ENCODE data around the gene ANO6.
"Not testable (repeated sequence)": the region's sequence is repeated elsewhere in the genome, so short reads cannot be mapped to it uniquely, and the experiment has no call there.

The ANO6 gene

DNA sequence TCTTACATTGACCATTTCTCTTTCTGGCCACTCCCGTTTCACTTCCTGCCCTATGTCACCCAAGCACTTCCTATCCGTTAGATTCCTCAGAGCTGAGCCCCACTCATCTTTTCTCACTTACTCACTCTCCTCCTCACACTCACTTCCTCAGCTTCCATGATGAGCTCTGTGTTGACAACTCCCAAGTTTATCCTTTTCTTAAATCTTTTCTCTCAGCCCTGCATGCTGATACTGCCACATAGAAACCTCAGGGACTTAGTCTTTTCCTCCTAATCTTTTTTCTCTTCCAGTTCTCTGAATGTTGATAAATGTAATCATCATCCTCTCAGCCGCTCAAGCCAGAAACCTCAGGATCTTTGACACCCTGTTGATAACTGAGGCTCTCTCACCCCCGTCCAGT lies 99.6 kb downstream of the ANO6 start:
- H3K27ac ChIP-seq: no peak overlapping the region
- TF ChIP-seq ZFX (IDR thresholded peaks at IDR 0.05; ENCODE audit: borderline replicate concordance): no peak
- TF ChIP-seq, protein P1, sequence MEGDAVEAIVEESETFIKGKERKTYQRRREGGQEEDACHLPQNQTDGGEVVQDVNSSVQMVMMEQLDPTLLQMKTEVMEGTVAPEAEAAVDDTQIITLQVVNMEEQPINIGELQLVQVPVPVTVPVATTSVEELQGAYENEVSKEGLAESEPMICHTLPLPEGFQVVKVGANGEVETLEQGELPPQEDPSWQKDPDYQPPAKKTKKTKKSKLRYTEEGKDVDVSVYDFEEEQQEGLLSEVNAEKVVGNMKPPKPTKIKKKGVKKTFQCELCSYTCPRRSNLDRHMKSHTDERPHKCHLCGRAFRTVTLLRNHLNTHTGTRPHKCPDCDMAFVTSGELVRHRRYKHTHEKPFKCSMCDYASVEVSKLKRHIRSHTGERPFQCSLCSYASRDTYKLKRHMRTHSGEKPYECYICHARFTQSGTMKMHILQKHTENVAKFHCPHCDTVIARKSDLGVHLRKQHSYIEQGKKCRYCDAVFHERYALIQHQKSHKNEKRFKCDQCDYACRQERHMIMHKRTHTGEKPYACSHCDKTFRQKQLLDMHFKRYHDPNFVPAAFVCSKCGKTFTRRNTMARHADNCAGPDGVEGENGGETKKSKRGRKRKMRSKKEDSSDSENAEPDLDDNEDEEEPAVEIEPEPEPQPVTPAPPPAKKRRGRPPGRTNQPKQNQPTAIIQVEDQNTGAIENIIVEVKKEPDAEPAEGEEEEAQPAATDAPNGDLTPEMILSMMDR (IDR thresholded peaks at IDR 0.05): no peak

GRCh38 chr12:45317261-45317660 lies 101.4 kb downstream of the ANO6 start:
- not testable (repeated sequence) for H3K27ac ChIP-seq

GRCh38 chr12:45322810-45323209 lies 106.9 kb downstream of the ANO6 start:
- no peak overlapping the region for H3K27ac ChIP-seq
- no peak for TF ChIP-seq ZFX (IDR thresholded peaks at IDR 0.05; ENCODE audit: borderline replicate concordance)

DNA sequence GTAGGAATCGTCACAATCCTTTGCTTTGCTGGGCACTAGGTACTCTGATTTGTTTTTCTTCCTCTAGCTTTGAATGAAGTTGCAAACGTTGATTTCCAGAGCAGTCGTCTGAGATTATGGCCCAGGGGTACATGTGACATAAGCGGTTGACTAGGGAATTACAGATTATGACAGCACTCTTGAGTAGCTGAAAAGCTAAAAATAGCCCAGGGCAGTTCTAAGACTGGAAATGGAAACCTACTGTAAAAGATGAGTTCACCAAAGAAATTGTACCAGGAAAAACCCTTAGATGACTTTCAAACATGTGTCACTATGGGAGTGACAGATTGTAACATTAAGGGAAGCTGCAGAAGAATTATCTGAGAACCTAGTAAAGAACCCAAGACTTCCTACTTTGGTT lies 108.5 kb downstream of the ANO6 start:
- TF ChIP-seq ZFX (IDR thresholded peaks at IDR 0.05; ENCODE audit: borderline replicate concordance): no peak
- TF ChIP-seq, protein P1 (IDR thresholded peaks at IDR 0.05): no peak

GRCh38 chr12:45326358-45326975 lies 110.6 kb downstream of the ANO6 start:
- H3K27ac ChIP-seq: no peak overlapping the region
- TF ChIP-seq, protein P1 (IDR thresholded peaks at IDR 0.05): no peak
- no peak for TF ChIP-seq ZFX (IDR thresholded peaks at IDR 0.05; ENCODE audit: borderline replicate concordance)

More for the DNA sequence above, 108.5 kb downstream of the ANO6 start:
- no peak overlapping the region for H3K27ac ChIP-seq

DNA sequence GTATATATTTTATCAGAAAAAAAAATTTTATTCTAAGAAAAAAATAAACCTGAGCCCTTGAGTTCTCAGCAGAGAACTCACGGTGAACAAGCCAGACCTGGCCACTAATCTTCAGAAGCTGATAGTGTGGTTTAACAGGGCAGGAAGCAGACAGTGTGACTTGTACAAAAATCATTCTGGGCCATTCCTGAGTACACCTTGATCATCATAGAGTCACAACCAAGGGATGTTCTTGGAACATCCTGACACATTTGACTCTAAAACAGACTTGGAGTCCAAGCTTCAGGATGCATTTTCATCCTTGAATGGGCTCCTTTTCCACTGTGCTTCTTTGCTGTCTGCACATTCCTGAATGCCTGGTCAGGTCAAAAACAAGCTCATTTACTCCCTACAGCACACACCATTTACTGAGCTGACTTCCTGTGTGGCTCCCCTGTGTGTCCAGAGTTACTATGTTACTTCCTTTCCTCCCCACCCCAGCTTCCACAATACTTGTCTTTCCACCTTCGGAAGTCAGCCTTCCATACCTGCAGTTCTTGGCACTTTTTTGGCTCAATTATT lies 112.0 kb downstream of the ANO6 start:
- no peak overlapping the region for H3K27ac ChIP-seq
- TF ChIP-seq ZFX (IDR thresholded peaks at IDR 0.05; ENCODE audit: borderline replicate concordance): no peak
- TF ChIP-seq, protein P1 (IDR thresholded peaks at IDR 0.05): no peak

GRCh38 chr12:45329238-45329637 lies 113.3 kb downstream of the ANO6 start:
- no peak for TF ChIP-seq ZFX (IDR thresholded peaks at IDR 0.05; ENCODE audit: borderline replicate concordance)
- TF ChIP-seq, protein P1 (IDR thresholded peaks at IDR 0.05): no peak
- no peak overlapping the region for H3K27ac ChIP-seq

- TF ChIP-seq ZFX (IDR thresholded peaks at IDR 0.05; ENCODE audit: borderline replicate concordance): no peak
- TF ChIP-seq, protein P1 (IDR thresholded peaks at IDR 0.05): no peak
- H3K27ac ChIP-seq: no peak overlapping the region
These were observed 113.8 kb downstream of the ANO6 start for GRCh38 chr12:45329702-45330101.
